GM18502 (cell line): Measurements from ENCODE around the gene GBP1.
"Not testable (repeated sequence)": the region's sequence is repeated elsewhere in the genome, so short reads cannot be mapped to it uniquely, and the experiment has no call there.

Experiments used
- ATAC-seq: cut with Tn5 transposase; IDR thresholded peaks from one replicate; pipeline ENCODE4 v1.9.1; 2021; ENCODE audit warnings: mild to moderate bottlenecking; ENCODE audit not compliant: unreplicated experiment, poor library complexity

The GBP1 gene

GRCh38 chr1:89065079-89065868 is at the start of gene GBP1:
TSS of gene GBP1 (minus strand) at chr1:89065208. CDS start at chr1:89063234, 1,974 bp downstream.
- peak; percentile 81 for ATAC-seq

GRCh38 chr1:89114662-89115061 is 49.7 kb upstream of the GBP1 start:
- no peak for ATAC-seq

- ATAC-seq = no peak
Observed at GRCh38 chr1:89112871-89113613, 48.0 kb upstream of the GBP1 start.

GRCh38 chr1:89104687-89105086 is 39.7 kb upstream of the GBP1 start:
- ATAC-seq = no peak

- ATAC-seq = no peak
Observed at GRCh38 chr1:89104147-89104546, 39.1 kb upstream of the GBP1 start.

- no peak for ATAC-seq
Observed at GRCh38 chr1:89102021-89102420, 37.0 kb upstream of the GBP1 start.

- no peak for ATAC-seq
Observed at GRCh38 chr1:89100412-89100811, 35.4 kb upstream of the GBP1 start.

GRCh38 chr1:89098857-89099256 is 33.8 kb upstream of the GBP1 start:
- no peak for ATAC-seq

GRCh38 chr1:89095737-89096136 is 30.7 kb upstream of the GBP1 start:
- no peak for ATAC-seq

- ATAC-seq = no peak
Observed at GRCh38 chr1:89089962-89090361, 25.0 kb upstream of the GBP1 start.

- no peak for ATAC-seq
Observed at GRCh38 chr1:89088572-89088971, 23.6 kb upstream of the GBP1 start.

- no peak for ATAC-seq
Observed at GRCh38 chr1:89087241-89087640, 22.2 kb upstream of the GBP1 start.

GRCh38 chr1:89085781-89086180 is 20.8 kb upstream of the GBP1 start:
- no peak for ATAC-seq

GRCh38 chr1:89081005-89081404 is 16.0 kb upstream of the GBP1 start:
- no peak for ATAC-seq

- not testable (repeated sequence) for ATAC-seq
Observed at GRCh38 chr1:89080068-89080467, 15.1 kb upstream of the GBP1 start.

- ATAC-seq = not testable (repeated sequence)
Observed at GRCh38 chr1:89072466-89073065, 7.6 kb upstream of the GBP1 start.

GRCh38 chr1:89070509-89070908 is 5.5 kb upstream of the GBP1 start:
- no peak for ATAC-seq

GRCh38 chr1:89069951-89070350 is 4.9 kb upstream of the GBP1 start:
- no peak for ATAC-seq

GRCh38 chr1:89068291-89068690 is 3.3 kb upstream of the GBP1 start:
- no peak for ATAC-seq

GRCh38 chr1:89064632-89065031 is 376 bp downstream of the GBP1 start:
- peak; percentile 58 for ATAC-seq

GRCh38 chr1:89063094-89063493 is 1.9 kb downstream of the GBP1 start:
- ATAC-seq = no peak
